Endothelial cell of umbilical vein (primary cell): ENCODE data around the gene POU1F1. TPM values are rescaled to one million over a fixed set of nuclear protein-coding genes. Genes with fewer than 3 reads are reported as not detected.

Experiments used
- BruUV-seq: library from RNA; stranded (reverse); fragments of 400-500 nt; replicated peaks from 2 replicates; lab custom pipeline; 2021; lab: Mats Ljungman, UMichigan
- CTCF ChIA-PET: fragments of 300-600, 350-600 bp; sonication (Branson Sonifier 250); formaldehyde crosslinking; loops from one replicate; lab custom pipeline; 2021; ENCODE audit warnings: antibody characterized with exemption, inconsistent platforms; lab: Charles Lee
- POLR2A ChIA-PET: fragments of 300-600, 350-600 bp; sonication (Branson Sonifier 250); formaldehyde crosslinking; loops from one replicate; lab custom pipeline; 2021; ENCODE audit warnings: antibody characterized with exemption, inconsistent platforms; lab: Charles Lee
- DNase-seq: peaks from one replicate; pipeline ENCODE4 v3.0.0-alpha.2; 2011; ENCODE audit warnings: low read depth, low spot score
- FAIRE-seq: peaks from 2 replicates; lab custom pipeline; 2011; peaks lifted over from hg19 to GRCh38; lab: Jason Lieb, UNC
- H2AFZ ChIP-seq: 2 replicates; pipeline ENCODE4 v1.6.0; 2012; ENCODE audit warnings: low read depth, low read length, control low read depth, inconsistent platforms
- H3K27ac ChIP-seq: 2 replicates; pipeline ENCODE4 v1.5.1; 2011; ENCODE audit warnings: low read depth, mild to moderate bottlenecking, control low read depth, low read length, moderate library complexity; ENCODE audit not compliant: insufficient read depth
- H3K27me3 ChIP-seq, 2 experiments: 2 replicates each; pipeline versions ENCODE4 v1.6.0 to v1.6.1; 2011; ENCODE audit warnings: low read length in 2 of 2, mixed read lengths in 1 of 2; ENCODE audit not compliant: control insufficient read depth in 2 of 2, insufficient read depth in 2 of 2
- H3K36me3 ChIP-seq, 2 experiments: 2 replicates in 1 of 2; 3 replicates in 1 of 2; pipeline ENCODE4 v1.5.1; 2011; ENCODE audit warnings: low read length in 2 of 2, mild to moderate bottlenecking in 1 of 2, moderate library complexity in 1 of 2; ENCODE audit not compliant: control insufficient read depth in 2 of 2, insufficient read depth in 2 of 2; ENCODE audit errors: extremely low read depth in 1 of 2
- H3K4me1 ChIP-seq: 3 replicates; pipeline ENCODE4 v1.5.1; 2011; ENCODE audit warnings: mild to moderate bottlenecking, low read length; ENCODE audit not compliant: control insufficient read depth, insufficient read depth; ENCODE audit errors: extremely low read depth
- H3K4me2 ChIP-seq: 2 replicates; pipeline ENCODE4 v1.6.1; 2011; ENCODE audit warnings: low read length, control low read depth, mixed read lengths; ENCODE audit not compliant: insufficient read depth
- H3K4me3 ChIP-seq, 3 experiments: fragments of 200-600 bp in 1 of 3; sonication (generic), shearing (Covaris generic) in 1 of 3; replicated peaks in 1 of 3; 2 replicates each; pipeline ENCODE4 v1.5.1; 2011 to 2016; ENCODE audit warnings: control low read depth in 3 of 3, low read length in 3 of 3, mild to moderate bottlenecking in 2 of 3, inconsistent platforms in 1 of 3, low read depth in 1 of 3, moderate library complexity in 1 of 3; ENCODE audit not compliant: insufficient read depth in 1 of 3
- H3K79me2 ChIP-seq: 2 replicates; pipeline ENCODE4 v1.6.0; 2012; ENCODE audit warnings: low read length, inconsistent platforms; ENCODE audit not compliant: control insufficient read depth, insufficient read depth
- H3K9ac ChIP-seq: replicated peaks from 2 replicates; pipeline ENCODE3; 2011; ENCODE audit warnings: low read length, control low read depth; ENCODE audit not compliant: insufficient read depth; ENCODE audit errors: extremely low read depth
- H3K9me1 ChIP-seq: replicated peaks from 3 replicates; pipeline ENCODE4 v1.6.0; 2011; ENCODE audit warnings: mild to moderate bottlenecking, low read length; ENCODE audit not compliant: control insufficient read depth, insufficient read depth; ENCODE audit errors: extremely low read depth
- H3K9me3 ChIP-seq: replicated peaks from 2 replicates; pipeline ENCODE4 v1.5.1; 2012; ENCODE audit warnings: low read length, inconsistent platforms; ENCODE audit not compliant: control insufficient read depth, insufficient read depth
- H4K20me1 ChIP-seq: replicated peaks from 2 replicates; pipeline ENCODE3; 2011; ENCODE audit warnings: mild to moderate bottlenecking, low read length; ENCODE audit not compliant: control insufficient read depth, insufficient read depth; ENCODE audit errors: extremely low read depth
- EZH2 ChIP-seq: IDR thresholded peaks from 2 replicates; pipeline ENCODE4 v1.6.1; 2012; ENCODE audit warnings: borderline replicate concordance, low read depth, mild to moderate bottlenecking, moderate library complexity, low read length, inconsistent platforms; ENCODE audit not compliant: severe bottlenecking
- FOS ChIP-seq: IDR thresholded peaks from 2 replicates; pipeline ENCODE4 v1.6.1; 2011; ENCODE audit warnings: mild to moderate bottlenecking, low read length, moderate library complexity, borderline replicate concordance; ENCODE audit not compliant: insufficient read depth
- GATA2 ChIP-seq: IDR thresholded peaks from 2 replicates; pipeline ENCODE4 v1.7.0; 2011; ENCODE audit warnings: low read depth, mild to moderate bottlenecking, moderate library complexity, mixed read lengths, low read length; ENCODE audit not compliant: insufficient read length, insufficient read depth
- JUN ChIP-seq: IDR thresholded peaks from 2 replicates; pipeline ENCODE4 v1.6.1; 2011; ENCODE audit warnings: borderline replicate concordance, low read depth; ENCODE audit not compliant: insufficient read length, insufficient read depth
- MYC ChIP-seq: IDR thresholded peaks from one replicate; pipeline ENCODE4 v1.6.1; 2011; ENCODE audit warnings: mild to moderate bottlenecking, low read depth, low read length
- POLR2A ChIP-seq: IDR thresholded peaks from 2 replicates; pipeline ENCODE4 v1.6.1; 2012; ENCODE audit warnings: low read depth, mild to moderate bottlenecking, control low read depth, low read length
- POLR2AphosphoS5 ChIP-seq: IDR thresholded peaks from 2 replicates; pipeline ENCODE4 v1.6.1; 2012; ENCODE audit warnings: low read depth, mild to moderate bottlenecking, control low read depth, low read length, moderate library complexity; ENCODE audit not compliant: insufficient read depth
- dilution Hi-C: fragments of 300-500 bp; cut with MboI; formaldehyde crosslinking; loops from one replicate; pipeline ENCODE4 v1.15.0; 2019; ENCODE audit warnings: low sequenced_read_pairs; ENCODE audit not compliant: extremely low pct_ligation_motif_present
- intact Hi-C: fragments of 100-400 bp; cut with micrococcal nuclease; formaldehyde crosslinking; loops from one replicate; pipeline ENCODE4 v1.10.0; 2022
- polyA plus RNA-seq, 4 experiments: library from polyadenylated mRNA; depleted of rRNA in 3 of 4; stranded (reverse) in 3 of 4; unstranded in 1 of 4; fragments of >200 nt; gene quantifications; 2 replicates each; pipeline versions ENCODE4 v1.2.1 to v1.2.3, GENCODE V29; 2011 to 2012; ENCODE audit warnings: missing spikeins in 1 of 4
- total RNA-seq: library from RNA; stranded (reverse); gene quantifications from 2 replicates; pipeline ENCODE4 v1.2.3, GENCODE V29; 2021
- TF ChIP-seq, protein P1 (sequence below): IDR thresholded peaks from 2 replicates; pipeline ENCODE4 v1.6.1; 2011; ENCODE audit not compliant: insufficient read depth, insufficient read length
- TF ChIP-seq, protein P2 (sequence below), 2 donors: IDR thresholded peaks; 1 replicate in 1 of 2; 2 replicates in 1 of 2; pipeline ENCODE4 v1.5.1; 2011; ENCODE audit warnings: low read length in 2 of 2, mild to moderate bottlenecking in 2 of 2, moderate library complexity in 2 of 2, control low read depth in 1 of 2, inconsistent platforms in 1 of 2, low read depth in 1 of 2; ENCODE audit not compliant: insufficient read depth in 1 of 2; ENCODE audit errors: extremely low read depth in 1 of 2

The POU1F1 gene
- total and polyA plus RNA-seq, 2 donors (not counting 3 experiments of a cell fraction or from before 2014, with no cell fraction given) = not detected

DNA sequence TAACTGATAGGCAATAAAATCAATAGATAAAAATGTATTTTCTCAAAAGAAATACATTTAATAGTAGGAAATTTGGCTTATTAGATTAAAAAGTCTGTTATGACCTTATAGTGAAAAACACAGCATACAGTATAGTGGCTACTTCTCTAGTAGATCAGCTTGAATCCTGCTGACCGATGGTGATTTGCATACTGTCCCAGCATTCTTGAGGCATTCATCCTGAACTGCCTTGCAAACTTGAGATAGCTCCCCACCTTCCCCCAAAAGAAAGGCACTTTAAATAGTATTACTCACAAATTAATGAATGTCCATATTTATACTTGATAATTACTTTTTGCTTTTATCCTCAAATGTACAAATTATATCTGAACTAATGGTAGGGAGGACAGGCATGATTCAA, 42.6 kb downstream of the POU1F1 start:
- Histone ChIP-seq H3K9me3 (no peaks in the 10 kb centered on the region), H3K4me3 (no peak overlapping the region), H3K27me3 (no peaks in the 10 kb centered on the region), H3K4me2 (no peak overlapping the region), H3K4me1 (no peaks in the 10 kb centered on the region), H3K27ac (no peak overlapping the region), H2AFZ (no peak overlapping the region), H3K79me2 (peaks cover 23% of the 10 kb centered on the region), H3K36me3 (no peaks in the 10 kb centered on the region), H3K9me1 (no peaks in the 10 kb centered on the region), H3K9ac (no peak overlapping the region), H4K20me1 (peaks cover 8% of the 10 kb centered on the region)
- CTCF ChIA-PET = interaction anchor here (1.5 to 2.4 kb wide), 2 partner anchors 13 to 26 kb away, joined by 3 to 15 read pairs; no protein-coding TSS in a partner anchor
- dilution Hi-C loops = no loop called here
- TF ChIP-seq GATA2 = no peak
- TF ChIP-seq JUN = no peak
- no peak for TF ChIP-seq POLR2AphosphoS5
- TF ChIP-seq POLR2A = no peak
- TF ChIP-seq FOS = no peak
- no peak for TF ChIP-seq EZH2
- BruUV-seq = no TSS peak
- intact Hi-C loops = no loop called here
- FAIRE-seq (no peak), DNase-seq (no peak)
- POLR2A ChIA-PET = no interaction called here

GRCh38 chr3:87229113-87229512, 47.3 kb downstream of the POU1F1 start:
- intact Hi-C loops (no loop called here), dilution Hi-C loops (no loop called here)
- FAIRE-seq = no peak
- Histone ChIP-seq H3K9ac (no peak overlapping the region), H3K36me3 (no peaks in the 10 kb centered on the region), H3K9me3 (no peaks in the 10 kb centered on the region), H3K79me2 (peaks cover 30% of the 10 kb centered on the region), H3K4me2 (no peak overlapping the region), H3K9me1 (no peaks in the 10 kb centered on the region), H3K4me1 (peaks cover 13% of the 10 kb centered on the region), H3K27me3 (peaks cover 10 to 15% of the 10 kb centered on the region in 2 experiments), H3K27ac (no peak overlapping the region), H4K20me1 (peaks cover 8% of the 10 kb centered on the region), H2AFZ (no peak overlapping the region), H3K4me3 (no peak overlapping the region)
- DNase-seq = no peak
- TF ChIP-seq GATA2 (no peak), FOS (no peak), POLR2A (no peak), EZH2 (no peak), MYC (no peak), POLR2AphosphoS5 (no peak), JUN (no peak)
- TF ChIP-seq, protein P1, sequence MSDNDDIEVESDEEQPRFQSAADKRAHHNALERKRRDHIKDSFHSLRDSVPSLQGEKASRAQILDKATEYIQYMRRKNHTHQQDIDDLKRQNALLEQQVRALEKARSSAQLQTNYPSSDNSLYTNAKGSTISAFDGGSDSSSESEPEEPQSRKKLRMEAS = no peak
- TF ChIP-seq, protein P2, sequence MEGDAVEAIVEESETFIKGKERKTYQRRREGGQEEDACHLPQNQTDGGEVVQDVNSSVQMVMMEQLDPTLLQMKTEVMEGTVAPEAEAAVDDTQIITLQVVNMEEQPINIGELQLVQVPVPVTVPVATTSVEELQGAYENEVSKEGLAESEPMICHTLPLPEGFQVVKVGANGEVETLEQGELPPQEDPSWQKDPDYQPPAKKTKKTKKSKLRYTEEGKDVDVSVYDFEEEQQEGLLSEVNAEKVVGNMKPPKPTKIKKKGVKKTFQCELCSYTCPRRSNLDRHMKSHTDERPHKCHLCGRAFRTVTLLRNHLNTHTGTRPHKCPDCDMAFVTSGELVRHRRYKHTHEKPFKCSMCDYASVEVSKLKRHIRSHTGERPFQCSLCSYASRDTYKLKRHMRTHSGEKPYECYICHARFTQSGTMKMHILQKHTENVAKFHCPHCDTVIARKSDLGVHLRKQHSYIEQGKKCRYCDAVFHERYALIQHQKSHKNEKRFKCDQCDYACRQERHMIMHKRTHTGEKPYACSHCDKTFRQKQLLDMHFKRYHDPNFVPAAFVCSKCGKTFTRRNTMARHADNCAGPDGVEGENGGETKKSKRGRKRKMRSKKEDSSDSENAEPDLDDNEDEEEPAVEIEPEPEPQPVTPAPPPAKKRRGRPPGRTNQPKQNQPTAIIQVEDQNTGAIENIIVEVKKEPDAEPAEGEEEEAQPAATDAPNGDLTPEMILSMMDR (IDR thresholded peaks at IDR 0.05; ENCODE audit: extremely low read depth in 1 of 2, insufficient read depth in 1 of 2, low read depth in 1 of 2, low read length in 2 of 2) = no peak
- ChIA-PET POLR2A (no interaction called here), CTCF (no interaction called here)
- no TSS peak for BruUV-seq
